ENCODE results near the gene NUP93. TPM values are rescaled to one million over a fixed set of nuclear protein-coding genes. Genes with fewer than 3 reads are reported as not detected.

The NUP93 gene
- total and polyA plus RNA-seq, 2 of the 8 experiments (the other 6 are each of a cell fraction or from before 2014, with no cell fraction given), result 147 to 201 TPM

GRCh38 chr16:56848955-56849689 lies 119.2 kb downstream of the NUP93 start:
- Histone ChIP-seq H2BK15ac (ENCODE audit: low read length) (no peak overlapping the region), H4K5ac (ENCODE audit: insufficient read length, low read depth, low read length) (no peak overlapping the region), H3K9me3 (ENCODE audit: insufficient read depth in 2 of 2, low read depth in 1 of 2, low read length in 1 of 2) (no peaks in the 10 kb centered on the region; a peak in 1 of 4 replicates), H3K9ac (replicated peaks in 1 of 4; ENCODE audit: extremely low read depth in 1 of 4, low read depth in 3 of 4, low read length in 3 of 4) (no peak overlapping the region), H2AK5ac (ENCODE audit: low read depth, low read length) (peak overlapping the region; percentile 44; the same call in 1 of the 2 replicates), H3K27ac (ENCODE audit: low read depth, low read length) (no peak overlapping the region), H3K23ac (ENCODE audit: insufficient read length) (no peak overlapping the region), H3K27me3 (replicated peaks in 1 of 4; ENCODE audit: control insufficient read depth in 3 of 4, extremely low read depth in 1 of 4, insufficient read depth in 3 of 4, low read length in 3 of 4) (no peaks in the 10 kb centered on the region), H3K4me2 (ENCODE audit: insufficient read depth in 1 of 2, low read depth in 2 of 2, low read length in 2 of 2) (no peak overlapping the region), H4K8ac (ENCODE audit: extremely low read depth, insufficient read depth, low read length) (no peak overlapping the region; the same call in 1 of the 2 replicates), H3K79me2 (ENCODE audit: control insufficient read depth in 1 of 2, insufficient read depth in 2 of 2, low read length in 2 of 2) (no peaks in the 10 kb centered on the region), H2BK20ac (ENCODE audit: low read length) (no peak overlapping the region), H3K36me3 (ENCODE audit: control insufficient read depth in 2 of 4, insufficient read depth in 4 of 4, low read length in 3 of 4) (peaks cover 4 to 14% (median 5%) of the 10 kb centered on the region in 4 experiments; a peak in 5 of 8 replicates), H3K14ac (ENCODE audit: insufficient read length) (no peak overlapping the region), H4K91ac (replicated peaks; ENCODE audit: insufficient read length, low read length) (no peak overlapping the region), H2AFZ (ENCODE audit: low read length) (no peak overlapping the region), H3K18ac (ENCODE audit: extremely low read depth, low read length) (no peak overlapping the region), H2BK5ac (ENCODE audit: low read depth, low read length) (no peak overlapping the region), H3K56ac (replicated peaks; ENCODE audit: insufficient read length, low read depth, low read length) (no peak overlapping the region), H3K23me2 (ENCODE audit: low read depth, low read length) (no peaks in the 10 kb centered on the region; the same call in 1 of the 2 replicates), H4K20me1 (replicated peaks in 1 of 2; ENCODE audit: control insufficient read depth in 1 of 2, insufficient read depth in 2 of 2, low read length in 2 of 2) (no peaks in the 10 kb centered on the region), H2BK12ac (ENCODE audit: low read depth, low read length) (no peak overlapping the region), H2BK120ac (replicated peaks; ENCODE audit: low read depth, low read length) (no peak overlapping the region), H3K4ac (replicated peaks; ENCODE audit: insufficient read length, low read depth, low read length) (no peak overlapping the region), H3K79me1 (ENCODE audit: low read depth, low read length) (no peaks in the 10 kb centered on the region), H3K4me3 (ENCODE audit: extremely low read depth in 1 of 4, insufficient read depth in 2 of 4, low read depth in 3 of 4, low read length in 4 of 4) (no peak overlapping the region), H3K4me1 (replicated peaks in 1 of 4; ENCODE audit: control insufficient read depth in 3 of 4, insufficient read depth in 4 of 4, low read length in 3 of 4) (peaks cover 2 to 11% (median 7%) of the 10 kb centered on the region in 4 experiments; a peak in 5 of 7 replicates)
- WGBS, 2 experiments (ENCODE audit: extremely low coverage in 1 of 2, insufficient coverage in 1 of 2, insufficient read length in 1 of 2, insufficient replicate concordance in 2 of 2, low coverage in 1 of 2, low lambda C conversion rate in 2 of 2, missing lambda C conversion rate in 1 of 2), result 80% methylated on average over 7 of the region's 7 CpGs; no CpG with 5 or more reads in 1 of the 2 experiments
- ChIA-PET POLR2A (ENCODE audit: partially characterized antibody) (interaction anchor here (0.7 to 2.9 kb wide), 3 partner anchors 12 to 82 kb away, joined by 3 to 14 read pairs (median 3); partner anchors contain the start of gene HERPUD1), CTCF (ENCODE audit: partially characterized antibody) (interaction anchor here (1.5 to 10.8 kb wide), 5 partner anchors 16 to 235 kb away, joined by 3 to 102 read pairs (median 4); partner anchors contain the start of gene SLC12A3)
- FAIRE-seq (no peak), DNase-seq (ENCODE audit: low read depth in 1 of 2, low spot score in 2 of 2) (no peak)
- 0 out of 2 replicates have a peak, but pooled peaks have one; percentile 23 for TF ChIP-seq MAX (IDR thresholded peaks at IDR 0.05)
- no peak for TF ChIP-seq ZNF274 (IDR thresholded peaks at IDR 0.05; ENCODE audit: borderline replicate concordance, extremely low read depth, low read length)

Data from H1 (cell line).